ENCODE measurements around the gene PFKFB1.

The PFKFB1 gene

DNA sequence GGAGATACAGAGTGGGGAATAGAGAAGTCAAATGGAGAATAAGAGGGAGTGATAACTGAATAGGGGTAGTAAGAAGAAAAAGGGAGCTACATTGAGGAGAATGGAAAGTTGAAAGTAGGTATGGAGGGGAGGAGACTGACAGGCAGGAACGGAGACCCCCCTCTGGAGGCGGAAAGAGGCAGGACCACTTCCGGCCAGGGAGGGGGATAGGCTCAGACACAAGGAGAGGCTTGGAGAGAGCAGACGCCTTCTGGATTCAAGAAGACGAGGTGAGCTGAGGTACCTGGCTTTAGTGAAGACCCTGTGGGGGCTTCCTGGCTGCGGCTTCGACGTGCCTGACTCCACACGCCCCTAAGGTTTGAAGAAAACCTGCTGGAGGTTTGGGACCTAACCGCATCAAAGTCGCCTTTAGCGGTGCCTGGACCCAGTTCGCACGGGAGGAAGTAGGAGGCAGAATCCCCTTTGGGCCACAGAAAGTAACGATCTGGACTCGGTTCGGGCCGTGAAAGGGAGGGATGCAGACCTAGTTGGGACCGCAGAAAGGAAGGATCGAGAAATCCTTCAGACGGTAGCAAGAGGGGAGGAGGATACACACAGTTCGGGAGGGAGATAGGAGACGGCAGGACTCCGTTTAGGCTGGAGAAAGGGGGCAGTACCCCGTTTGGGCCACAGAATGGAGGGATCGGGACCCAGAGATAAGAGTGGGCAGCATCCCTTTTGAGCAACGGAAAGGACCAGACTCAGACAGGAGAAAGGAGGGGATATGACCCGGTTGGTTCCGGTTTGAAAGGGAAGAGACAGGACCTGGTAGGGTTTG lies 73.2 kb downstream of the PFKFB1 start, which contains the start of gene TRO:
Gene TRO (plus strand): TSS at position 215 of the 817 bp plus-strand sequence. CDS start 1,423 bp downstream, outside the sequence.
- no peak for DNase-seq

DNA sequence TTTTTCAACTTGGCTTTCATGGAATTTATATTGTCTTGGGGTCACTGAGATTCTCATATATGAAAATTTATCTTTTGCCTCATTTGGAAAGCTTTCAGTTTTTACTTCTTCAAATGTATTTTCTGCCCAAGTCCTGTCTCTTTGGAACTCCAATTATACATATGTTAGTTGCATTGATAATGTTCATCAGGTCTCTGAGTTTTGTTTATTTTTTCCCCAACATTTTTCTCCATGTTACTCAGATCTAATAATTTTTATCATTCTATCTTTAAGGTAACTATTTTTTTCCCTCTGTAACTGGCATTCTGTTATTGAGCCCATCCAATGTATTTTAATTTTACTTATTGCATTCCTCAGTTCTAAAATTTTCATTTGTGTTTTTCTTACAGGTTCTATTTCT lies 84.0 kb downstream of the PFKFB1 start:
- no peak for DNase-seq

DNA sequence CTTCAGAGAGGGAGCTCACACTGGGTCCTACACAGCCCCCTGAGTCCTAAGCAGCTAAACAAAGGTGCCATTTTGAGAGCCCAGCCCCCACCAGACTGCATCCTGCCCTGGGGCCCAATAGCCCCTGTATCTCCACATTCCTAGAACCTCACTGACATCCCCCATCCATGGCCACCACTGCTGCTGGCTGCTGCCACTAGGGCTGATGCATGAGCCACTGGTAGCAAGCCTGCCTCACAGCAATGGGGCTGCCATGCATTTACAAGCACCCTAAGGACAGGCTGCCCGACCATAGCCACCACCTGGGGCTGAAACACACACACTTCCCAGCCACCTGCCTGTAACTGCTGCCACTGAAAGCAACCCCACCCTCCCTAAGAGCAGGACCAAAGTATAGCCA lies 99.8 kb downstream of the PFKFB1 start:
- DNase-seq, result no peak

DNA sequence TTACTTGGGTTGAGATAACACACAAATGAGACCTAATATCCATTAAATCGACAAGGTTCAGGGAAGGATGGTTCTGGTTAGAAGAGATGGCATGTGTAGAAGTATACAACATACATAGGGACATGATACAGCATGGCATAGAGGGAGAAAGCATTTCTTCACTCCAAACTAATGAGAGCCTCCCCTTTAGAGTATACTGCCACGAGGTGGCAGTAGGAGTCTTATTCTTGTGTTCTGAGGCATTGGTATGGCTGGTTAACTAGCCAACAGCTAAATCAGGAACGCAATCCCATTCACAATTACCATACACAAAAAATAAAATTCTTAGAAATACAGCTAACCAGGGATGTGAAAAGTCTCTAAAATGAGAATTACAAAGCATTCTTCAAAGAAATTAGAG lies 102.4 kb downstream of the PFKFB1 start:
- DNase-seq, result no peak

DNA sequence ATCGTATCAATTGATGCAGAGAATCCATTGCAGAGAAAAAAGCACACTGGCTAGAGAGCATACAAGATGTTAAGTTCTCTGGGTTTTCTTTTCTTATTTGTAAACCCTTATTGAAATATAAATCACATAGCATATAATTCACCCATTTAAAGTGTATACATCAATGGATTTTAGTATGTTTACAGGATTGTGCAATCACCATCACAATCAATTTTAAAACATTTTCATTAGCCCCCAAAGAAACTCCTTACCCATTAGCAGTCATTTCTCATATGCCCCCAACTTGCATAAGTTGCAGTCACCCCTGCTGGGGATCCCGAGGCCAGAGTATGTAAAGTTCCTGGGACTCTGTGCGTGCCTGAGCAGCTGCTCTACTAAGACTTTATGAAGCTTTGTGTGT lies 108.2 kb downstream of the PFKFB1 start:
- no peak for DNase-seq

Measured in activated CD4-positive, CD25-positive, alpha-beta regulatory T cell treated with anti-CD3 and anti-CD28 coated beads, Interleukin-2, amount 50 U/mL, for 72 hours (primary cell).